GM18526 (cell line): ENCODE data around the gene CRK.

ENCODE experiments used
- POLR2A ChIP-seq: IDR thresholded peaks from 3 replicates; pipeline ENCODE4 v1.6.1; 2011; ENCODE audit not compliant: insufficient read length; ENCODE audit errors: extremely low read depth

CRK gene

GRCh38 chr17:1460233-1460632 lies 4.2 kb upstream of the CRK start:
- no peak for TF ChIP-seq POLR2A

- no peak for TF ChIP-seq POLR2A
These were observed 688 bp downstream of the CRK start for GRCh38 chr17:1455291-1455796.

GRCh38 chr17:1454541-1454940 lies 1.5 kb downstream of the CRK start:
- no peak for TF ChIP-seq POLR2A

GRCh38 chr17:1452836-1453235 lies 3.2 kb downstream of the CRK start:
- no peak for TF ChIP-seq POLR2A

GRCh38 chr17:1449412-1449967 lies 6.5 kb downstream of the CRK start:
- no peak for TF ChIP-seq POLR2A

GRCh38 chr17:1447052-1447451 lies 9.0 kb downstream of the CRK start:
- TF ChIP-seq POLR2A, result no peak

- no peak for TF ChIP-seq POLR2A
These were observed 9.8 kb downstream of the CRK start for GRCh38 chr17:1446201-1446600.

DNA sequence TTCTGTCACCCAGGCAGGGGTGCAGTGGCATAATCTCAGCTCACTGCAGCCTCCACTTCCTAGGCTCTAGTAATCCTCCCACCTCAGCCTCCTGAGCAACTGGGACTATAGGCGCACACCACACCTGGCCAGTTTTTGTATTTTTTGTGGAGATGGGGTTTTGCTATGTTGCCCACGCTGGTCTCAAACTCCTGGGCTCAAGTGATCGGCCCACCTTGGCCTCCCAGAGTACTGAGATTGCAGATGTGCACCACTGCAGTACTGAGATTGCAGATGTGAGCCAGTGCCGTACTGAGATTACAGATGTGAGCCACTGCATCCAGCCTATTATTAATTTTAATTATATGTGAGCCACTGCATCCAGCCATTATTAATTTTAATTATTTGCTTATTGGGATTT lies 13.8 kb downstream of the CRK start:
- TF ChIP-seq POLR2A, result no peak

GRCh38 chr17:1440921-1441320 lies 15.1 kb downstream of the CRK start:
- TF ChIP-seq POLR2A, result no peak

GRCh38 chr17:1438593-1439083 lies 17.4 kb downstream of the CRK start:
- no peak for TF ChIP-seq POLR2A

DNA sequence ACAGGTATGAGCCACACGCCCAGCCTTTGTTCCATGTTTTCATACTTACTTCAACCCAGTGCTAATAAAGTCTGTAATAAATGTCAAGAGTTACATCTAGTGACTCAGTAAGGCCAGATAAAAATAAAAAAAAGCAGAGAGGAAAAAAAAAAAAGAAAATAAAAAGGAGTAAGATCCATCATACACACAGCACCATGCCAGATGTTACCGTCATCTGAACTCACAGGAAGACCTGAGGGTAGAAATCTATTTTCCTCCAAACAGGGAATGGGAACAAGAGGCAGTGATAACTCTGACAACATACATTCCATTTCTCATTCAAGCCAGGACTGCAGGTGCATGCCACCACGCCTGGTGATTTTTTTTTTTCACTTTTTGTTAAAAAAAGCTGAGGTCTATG lies 20.7 kb downstream of the CRK start:
- no peak for TF ChIP-seq POLR2A

DNA sequence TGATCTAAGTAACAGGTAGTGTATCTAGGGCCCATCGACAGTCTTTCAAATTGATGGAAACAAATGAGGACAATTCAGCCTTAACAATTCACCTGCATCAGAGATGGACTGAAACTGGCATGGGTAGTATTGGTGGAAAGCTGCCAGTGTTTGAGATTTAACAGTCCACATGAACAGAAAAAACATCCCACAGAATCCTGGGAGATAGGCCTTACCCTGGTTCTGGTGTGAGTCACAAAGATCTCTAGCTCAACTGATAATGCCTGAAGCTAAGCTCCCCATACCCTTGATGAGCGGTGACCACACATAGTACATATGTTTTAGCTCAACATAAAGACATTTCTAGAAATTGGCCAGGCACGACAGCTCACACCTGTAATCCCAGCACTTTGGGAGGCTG lies 21.9 kb downstream of the CRK start:
- no peak for TF ChIP-seq POLR2A

- TF ChIP-seq POLR2A, result no peak
These were observed 24.4 kb downstream of the CRK start for GRCh38 chr17:1431631-1432104.

GRCh38 chr17:1423456-1424135 lies 32.4 kb downstream of the CRK start:
- no peak for TF ChIP-seq POLR2A

DNA sequence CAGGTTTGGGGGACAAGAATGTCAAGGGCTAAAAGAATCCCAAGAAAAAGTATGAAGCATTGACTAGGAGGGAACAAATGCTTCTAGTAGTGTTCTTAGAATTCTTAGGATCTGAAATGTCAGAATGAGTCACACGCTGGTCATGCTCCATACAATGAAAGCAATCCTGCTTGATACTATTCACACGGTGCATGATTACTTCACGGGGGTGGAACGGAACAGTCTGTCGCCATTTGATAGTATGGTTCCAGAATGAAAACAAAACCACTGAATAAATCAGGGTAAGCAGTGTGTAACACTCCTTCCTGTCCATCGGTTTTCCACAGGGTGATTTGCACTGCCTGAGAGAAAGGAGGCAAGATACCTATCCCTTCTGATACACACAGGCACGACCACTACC lies 33.1 kb downstream of the CRK start:
- no peak for TF ChIP-seq POLR2A

DNA sequence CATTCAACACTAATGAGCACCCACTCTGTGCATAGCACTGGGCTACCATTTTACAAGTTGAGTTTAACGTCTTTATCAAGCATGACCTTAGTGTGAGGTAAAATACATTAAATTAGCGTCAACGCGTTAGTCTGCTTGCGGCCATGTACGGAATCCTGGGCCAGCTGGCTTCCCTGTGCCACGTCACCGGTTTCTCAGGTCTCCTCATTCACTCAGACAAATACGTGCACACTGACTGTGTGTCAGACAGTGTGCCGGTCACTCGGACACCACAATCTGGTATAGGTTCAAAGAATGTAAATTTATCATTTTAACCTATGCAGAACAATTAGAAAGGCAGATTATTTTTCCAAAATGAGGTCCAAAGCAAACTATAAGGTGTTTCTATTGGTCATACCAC lies 34.6 kb downstream of the CRK start:
- no peak for TF ChIP-seq POLR2A

GRCh38 chr17:1420981-1421380 lies 35.1 kb downstream of the CRK start:
- no peak for TF ChIP-seq POLR2A
